ENCODE data around the gene CYB5R2. TPM values are rescaled to one million over a fixed set of nuclear protein-coding genes. Genes with fewer than 3 reads are reported as not detected.
"Not testable (repeated sequence)": the region's sequence is repeated elsewhere in the genome, so short reads cannot be mapped to it uniquely, and the experiment has no call there.

CYB5R2 gene
- total RNA-seq, 1 donor from 2014 or later = 2.0 TPM

DNA sequence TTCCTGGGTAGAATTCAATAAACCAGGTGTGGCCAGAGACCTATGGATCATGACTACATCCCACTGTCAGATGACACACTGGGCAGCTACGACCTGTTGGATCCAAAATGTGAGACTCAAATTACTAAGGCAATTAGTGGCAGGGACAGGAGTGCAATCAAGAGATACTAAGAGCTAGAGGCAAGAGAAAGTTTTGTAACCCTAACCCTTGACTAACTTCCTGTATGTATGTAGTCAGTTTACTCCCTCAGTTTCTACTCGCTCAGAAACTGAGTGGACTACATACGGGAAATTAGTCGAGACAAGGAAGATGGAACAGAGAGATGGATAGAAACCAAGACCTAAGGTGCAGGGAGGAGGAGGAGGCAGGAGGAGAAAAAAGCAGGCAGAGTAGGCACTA, 2.7 kb downstream of the CYB5R2 start:
- FAIRE-seq = no peak

GRCh38 chr11:7668911-7669310, 4.4 kb downstream of the CYB5R2 start:
- DNase-seq (ENCODE audit: low spot score in 2 of 2) (no peak), FAIRE-seq (peak; percentile 26)

More for the DNA sequence above, 2.7 kb downstream of the CYB5R2 start:
- DNase-seq (ENCODE audit: low spot score in 2 of 2) = no peak

DNA sequence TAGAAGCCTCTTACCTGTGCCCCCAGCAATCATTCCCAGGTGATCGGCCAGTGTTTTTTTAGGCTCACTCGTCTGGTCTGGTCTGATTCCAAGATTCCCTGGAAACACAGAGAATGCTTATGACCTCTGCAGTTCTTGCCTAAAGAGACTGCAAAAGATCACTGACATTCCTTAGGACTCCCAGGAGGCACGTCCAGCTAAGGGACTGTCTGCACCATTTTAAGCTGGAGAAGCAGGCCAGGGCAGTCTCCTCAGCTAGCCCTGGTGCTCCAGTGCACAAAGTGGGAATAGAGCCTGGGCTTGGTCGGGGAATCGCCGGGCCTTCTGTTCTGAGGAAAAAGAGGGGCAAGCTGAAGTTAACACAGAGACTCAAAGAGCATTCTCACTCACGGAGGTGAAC, 4.8 kb downstream of the CYB5R2 start:
- DNase-seq (ENCODE audit: low spot score in 2 of 2) = no peak
- no peak for FAIRE-seq

DNA sequence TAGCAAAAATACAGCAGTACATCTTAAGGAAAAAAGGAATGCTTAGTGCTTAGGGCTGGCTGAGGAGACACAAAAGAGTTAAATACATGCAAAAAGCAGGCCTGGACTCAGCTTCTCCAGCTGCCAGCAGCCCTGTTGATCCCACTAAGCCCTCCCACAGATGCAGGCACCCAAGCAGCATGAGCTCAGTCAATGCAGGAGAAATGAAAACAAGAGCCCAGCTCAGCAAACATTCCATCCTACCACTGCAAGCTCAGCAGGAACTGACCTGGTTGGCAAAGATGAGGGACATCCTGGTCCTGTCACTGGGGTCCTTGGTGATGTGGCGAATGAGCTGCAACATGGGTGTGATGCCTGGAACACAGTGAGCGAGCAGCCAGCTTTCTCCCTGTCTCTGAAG, 5.8 kb downstream of the CYB5R2 start:
- DNase-seq (ENCODE audit: low spot score in 2 of 2) = no peak
- no peak for FAIRE-seq

DNA sequence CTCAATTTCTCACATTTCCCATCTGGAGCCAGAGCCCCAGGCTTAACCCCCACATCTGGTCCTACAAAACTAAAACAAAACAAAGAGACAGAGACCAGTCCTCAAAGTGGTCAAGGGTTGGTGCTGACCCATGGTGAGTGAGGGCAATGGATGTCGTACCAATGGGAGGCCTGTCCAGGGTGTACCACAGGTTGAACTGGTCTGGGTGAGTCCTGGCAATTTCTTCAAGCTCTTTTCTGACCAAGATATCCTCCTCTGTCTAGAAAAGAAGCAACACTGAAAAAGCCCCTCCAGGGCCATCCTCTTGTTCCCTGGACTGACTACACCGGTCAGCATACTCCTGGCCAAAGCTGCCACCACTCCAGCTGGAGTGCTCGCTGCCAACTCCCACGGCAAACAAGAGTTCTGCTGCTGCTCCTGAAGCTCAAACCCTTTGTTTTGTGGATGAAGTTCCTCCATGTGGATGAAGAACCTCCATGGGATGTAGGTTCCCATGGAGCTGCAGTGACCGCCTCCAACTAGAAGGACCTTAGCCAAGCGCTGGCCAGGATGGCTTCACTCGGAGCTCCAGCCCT, 6.9 kb downstream of the CYB5R2 start:
- DNase-seq (ENCODE audit: low spot score in 2 of 2) = no peak
- FAIRE-seq = no peak

DNA sequence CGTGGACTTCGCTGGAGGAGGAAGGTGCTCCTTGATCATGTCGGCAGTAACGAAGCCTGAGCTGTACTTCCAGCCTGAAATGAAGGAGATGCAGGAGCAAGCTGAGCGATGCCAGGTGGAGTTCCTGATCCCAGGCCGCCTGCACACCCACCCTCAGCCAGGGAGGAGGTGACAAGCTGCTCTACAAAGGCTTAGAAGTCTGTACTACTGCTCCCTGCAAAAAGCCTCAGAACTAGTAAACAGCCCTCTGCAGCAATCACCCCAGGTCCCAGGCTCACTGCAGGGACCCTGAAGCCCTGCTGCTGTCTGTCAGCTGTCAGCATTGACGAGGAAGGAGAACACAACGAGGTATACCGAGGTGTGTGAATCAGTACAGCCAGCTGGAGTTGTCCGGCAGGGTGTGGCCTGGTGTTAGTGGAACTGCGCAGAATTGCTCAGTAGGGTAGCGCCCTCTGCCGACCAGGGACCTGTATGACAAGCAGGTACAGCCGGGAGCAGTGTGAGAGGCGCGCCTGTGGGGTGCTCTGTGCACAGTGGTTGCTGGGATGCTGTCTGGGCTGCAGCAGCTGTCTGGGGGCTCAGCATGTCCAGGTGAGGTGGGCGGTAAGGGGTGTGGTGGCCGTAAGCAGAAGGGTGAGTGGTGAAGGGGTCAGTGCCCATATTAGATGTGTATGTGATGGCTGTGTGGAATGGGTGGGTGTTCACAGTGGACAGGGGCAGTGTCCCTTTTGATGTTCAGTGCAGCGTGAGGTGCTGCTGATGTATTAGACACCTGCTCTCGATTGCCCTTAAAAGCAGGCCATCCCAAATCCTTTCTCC, 7.6 kb downstream of the CYB5R2 start:
- DNase-seq (ENCODE audit: low spot score in 2 of 2) (peak in 1 of 2 donors; percentile 78), FAIRE-seq (no peak)

DNA sequence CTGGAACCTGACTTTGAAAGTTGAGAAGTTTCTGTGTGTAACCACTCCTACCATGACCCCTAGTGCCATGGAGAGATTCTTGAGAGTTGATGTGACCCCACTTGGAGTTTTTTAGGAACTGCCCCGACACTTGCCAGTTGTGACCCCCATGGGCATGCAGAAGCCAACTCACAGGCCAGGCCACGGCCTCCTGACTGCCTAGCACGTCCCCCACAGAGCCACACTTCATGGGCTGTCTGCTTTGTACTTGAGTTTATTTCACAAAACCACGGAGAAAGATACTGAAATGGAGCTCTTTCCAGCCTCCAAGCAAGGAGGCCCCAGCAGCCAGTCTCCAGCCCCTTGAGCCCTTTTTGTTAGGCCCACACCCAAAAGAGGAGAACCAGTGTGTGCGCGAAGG, 8.4 kb downstream of the CYB5R2 start:
- DNase-seq (ENCODE audit: low spot score in 2 of 2) (no peak), FAIRE-seq (no peak)

DNA sequence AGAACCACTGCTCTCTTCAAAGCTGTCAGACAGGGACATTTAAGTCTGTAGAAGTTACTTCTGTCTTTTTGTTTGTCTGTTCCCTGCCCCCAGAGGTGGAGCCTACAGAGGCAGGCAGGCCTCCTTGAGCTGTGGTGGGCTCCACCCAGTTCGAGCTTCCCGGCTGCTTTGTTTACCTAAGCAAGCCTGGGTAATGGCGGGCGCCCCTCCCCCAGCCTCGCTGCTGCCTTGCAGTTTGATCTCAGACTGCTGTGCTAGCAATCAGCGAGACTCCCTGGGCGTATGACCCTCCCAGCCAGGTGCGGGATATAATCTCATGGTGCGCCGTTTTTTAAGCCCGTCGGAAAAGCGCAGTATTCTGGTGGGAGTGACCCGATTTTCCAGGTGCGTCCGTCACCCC, 9.8 kb downstream of the CYB5R2 start:
- DNase-seq (ENCODE audit: low spot score in 2 of 2); FAIRE-seq: not testable (repeated sequence)

DNA sequence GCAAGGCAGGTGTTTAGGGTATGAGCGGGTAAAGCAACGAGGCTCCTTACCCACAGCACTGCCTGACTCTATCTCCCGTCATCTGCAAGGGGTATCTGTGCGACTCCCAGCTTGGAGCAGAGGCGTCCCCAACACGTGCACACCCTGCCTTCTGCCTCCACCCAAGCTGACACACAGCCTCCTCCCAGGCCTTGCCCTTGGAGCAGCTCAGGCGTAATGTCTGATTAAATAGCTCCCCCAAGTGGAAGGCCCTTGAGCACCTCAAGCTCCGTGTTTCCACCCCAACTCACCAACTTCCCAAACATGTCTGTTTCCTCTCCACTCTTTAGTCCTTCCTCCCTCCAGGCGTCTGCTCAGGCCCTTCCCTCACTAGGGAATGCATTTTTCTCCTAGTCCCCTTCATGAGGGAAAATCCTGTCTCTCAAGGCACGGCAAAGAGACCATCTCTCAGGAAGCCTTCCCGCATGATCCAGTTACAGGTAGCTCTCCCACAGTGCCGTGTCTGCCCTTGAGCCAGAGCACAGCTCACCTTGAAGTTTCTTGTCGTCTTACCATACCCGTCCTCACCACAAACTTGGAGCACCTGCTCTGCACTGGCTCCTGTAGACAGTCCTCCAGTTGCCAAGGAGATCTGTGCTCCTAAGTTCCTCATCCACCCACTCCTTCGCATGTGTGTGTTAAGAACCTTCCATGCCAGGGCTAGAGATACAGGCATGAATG, 15.8 kb downstream of the CYB5R2 start:
- DNase-seq (ENCODE audit: low spot score in 2 of 2) (peak; percentile 44 to 60), FAIRE-seq (no peak)

DNA sequence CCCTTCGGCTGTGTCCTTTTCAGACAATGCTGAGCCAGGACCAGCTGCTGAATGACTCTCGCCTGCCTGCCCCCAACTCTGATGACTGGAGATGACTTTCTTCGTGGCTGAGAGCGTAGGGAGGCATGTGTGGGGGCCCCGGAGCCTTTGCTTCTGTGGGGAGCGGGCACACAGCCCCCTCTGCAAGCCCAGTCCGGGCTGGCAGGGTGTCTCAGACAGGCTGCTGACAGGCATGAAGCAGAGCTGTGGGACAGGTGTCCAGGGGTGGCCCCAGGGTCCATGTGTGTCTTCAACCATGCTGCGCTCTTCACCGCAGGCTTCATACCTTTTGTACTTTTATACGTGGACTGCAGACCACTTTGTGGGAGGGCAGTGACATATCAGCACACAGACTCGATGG, 16.6 kb downstream of the CYB5R2 start:
- FAIRE-seq = no peak
- DNase-seq (ENCODE audit: low spot score in 2 of 2) = no peak

DNA sequence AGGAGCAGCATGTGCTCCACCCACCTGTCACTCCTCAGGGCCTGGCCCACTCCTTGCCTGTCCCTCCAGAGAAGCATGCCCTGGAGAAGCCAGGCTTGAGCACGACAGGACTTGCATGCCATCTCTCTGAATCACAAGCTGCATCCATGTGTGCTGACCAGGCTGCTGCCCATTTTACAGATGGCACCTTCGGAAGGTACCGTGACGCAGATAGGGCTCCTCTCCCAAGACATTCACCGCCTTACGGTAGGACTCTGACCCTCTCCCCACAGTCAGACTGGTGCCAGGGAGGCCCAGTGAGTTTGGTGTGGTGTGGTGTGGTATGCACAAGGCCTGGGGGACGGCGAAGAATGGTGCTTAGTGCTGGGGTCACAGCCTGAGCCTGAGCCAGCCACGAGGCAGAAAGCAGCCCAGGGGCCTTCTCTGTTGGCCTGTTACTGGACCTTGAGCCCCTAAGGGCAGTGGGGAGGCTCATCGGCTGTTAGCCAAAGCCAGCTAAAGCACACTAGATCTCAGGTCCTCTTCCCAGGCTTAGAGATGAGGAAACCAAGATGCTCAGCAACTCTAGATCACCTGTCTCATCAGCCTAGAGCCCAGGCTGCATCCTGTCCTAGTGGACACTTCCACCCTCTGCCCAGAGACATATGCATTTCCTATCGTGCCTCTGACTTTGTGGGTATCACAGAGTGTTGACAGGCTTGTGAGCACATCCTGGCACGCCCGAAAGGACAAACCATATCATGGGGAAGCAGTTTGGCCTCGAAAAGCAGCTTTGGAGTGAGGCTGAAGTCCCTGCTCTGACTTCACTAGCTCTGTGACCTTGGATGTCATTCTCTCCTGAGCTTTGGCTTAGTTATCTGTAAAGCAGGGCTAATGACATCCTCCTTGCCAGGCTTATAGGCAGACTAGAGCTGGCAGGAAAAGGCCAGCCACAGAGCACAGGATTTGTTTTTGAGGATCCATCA, 17.8 kb downstream of the CYB5R2 start:
- FAIRE-seq = no peak
- no peak for DNase-seq (ENCODE audit: low spot score in 2 of 2)

- no peak for DNase-seq (ENCODE audit: low spot score in 2 of 2)
- no peak for FAIRE-seq
Observed at GRCh38 chr11:7654195-7654705, 19.1 kb downstream of the CYB5R2 start.

GRCh38 chr11:7651700-7652099, 21.6 kb downstream of the CYB5R2 start:
- DNase-seq (ENCODE audit: low spot score in 2 of 2) (no peak), FAIRE-seq (no peak)

DNA sequence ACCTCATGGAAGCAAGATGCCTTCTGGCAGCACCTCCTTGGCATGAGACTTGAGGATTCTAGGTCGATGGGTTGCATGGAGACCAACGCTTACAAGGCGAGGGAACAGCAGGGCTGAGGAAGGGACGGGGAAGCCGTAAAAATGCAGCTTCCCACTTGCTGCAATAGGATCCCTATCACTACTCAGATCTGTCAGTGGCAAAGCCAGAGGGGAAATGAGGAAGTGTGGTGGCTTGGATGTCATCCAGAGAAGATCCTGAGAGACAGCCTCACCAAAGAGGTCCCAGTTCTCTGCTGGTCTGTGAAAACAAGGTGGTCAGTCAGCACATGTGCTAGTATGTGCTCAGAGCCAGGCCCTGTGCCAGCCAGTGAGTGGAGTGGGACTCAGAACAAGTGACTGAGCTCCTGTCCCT, 22.2 kb downstream of the CYB5R2 start:
- FAIRE-seq (no peak), DNase-seq (ENCODE audit: low spot score in 2 of 2) (no peak)

DNA sequence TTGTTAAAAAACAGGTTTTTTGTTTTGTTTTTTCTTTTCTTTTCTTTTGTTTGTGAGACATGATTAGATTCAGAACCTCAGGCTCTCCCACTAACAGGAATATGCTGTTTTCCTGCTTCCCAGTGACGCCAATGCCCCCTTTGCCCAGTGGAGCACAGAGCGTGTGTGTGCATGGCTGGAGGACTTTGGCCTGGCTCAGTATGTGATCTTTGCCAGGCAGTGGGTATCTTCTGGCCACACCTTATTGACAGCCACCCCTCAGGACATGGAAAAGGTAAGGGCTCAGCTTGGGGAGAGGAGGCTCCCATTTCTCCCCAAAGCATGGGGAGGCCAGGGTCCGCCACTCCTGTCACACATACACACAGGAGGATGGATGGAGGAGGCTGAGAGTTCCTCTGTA, 25.0 kb downstream of the CYB5R2 start:
- DNase-seq (ENCODE audit: low spot score in 2 of 2) = no peak
- FAIRE-seq = no peak

DNA sequence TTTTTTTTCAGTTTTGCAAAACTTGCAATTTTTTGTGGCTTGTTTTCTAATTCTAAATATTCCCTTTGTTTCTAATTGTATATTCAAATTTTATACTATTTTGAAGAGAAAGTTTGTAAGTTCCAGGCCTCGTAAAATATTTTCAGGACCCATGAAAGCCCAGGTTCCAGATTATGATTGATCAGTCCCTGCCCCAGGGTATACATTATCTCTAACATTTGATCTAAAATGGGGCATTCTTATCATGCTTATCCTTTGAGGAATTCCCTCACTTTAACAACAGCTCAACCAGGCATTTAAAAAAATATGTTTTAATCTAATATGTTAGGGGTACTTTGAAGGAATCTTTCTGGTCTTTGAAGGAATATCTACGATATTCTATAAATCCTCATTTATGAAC, 26.4 kb downstream of the CYB5R2 start:
- no peak for FAIRE-seq
- DNase-seq (ENCODE audit: low spot score in 2 of 2) = no peak

GRCh38 chr11:7645206-7645605, 28.1 kb downstream of the CYB5R2 start:
- DNase-seq (ENCODE audit: low spot score in 2 of 2) = no peak

DNA sequence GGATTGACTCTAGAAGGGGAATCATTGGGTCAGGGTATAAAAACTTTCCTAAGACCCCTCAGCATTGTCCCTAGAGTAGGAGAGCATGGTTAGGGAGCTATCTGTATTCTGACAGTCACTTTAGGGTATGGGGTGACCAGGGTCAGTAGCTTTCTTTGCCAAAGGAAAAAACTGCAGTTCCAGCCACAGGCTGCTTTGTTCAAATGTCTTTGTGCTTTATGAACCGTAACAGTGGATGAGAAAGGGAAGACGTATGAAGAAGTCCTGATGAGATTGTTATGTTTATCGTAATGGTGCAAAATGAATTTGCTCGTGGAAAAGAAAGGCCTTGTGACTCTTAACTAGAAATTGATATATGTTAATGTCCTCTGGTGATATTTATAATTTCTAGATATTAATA, 30.0 kb downstream of the CYB5R2 start:
- FAIRE-seq (no peak), DNase-seq (ENCODE audit: low spot score in 2 of 2) (no peak)

More at GRCh38 chr11:7645206-7645605, 28.1 kb downstream of the CYB5R2 start:
- no peak for FAIRE-seq

DNA sequence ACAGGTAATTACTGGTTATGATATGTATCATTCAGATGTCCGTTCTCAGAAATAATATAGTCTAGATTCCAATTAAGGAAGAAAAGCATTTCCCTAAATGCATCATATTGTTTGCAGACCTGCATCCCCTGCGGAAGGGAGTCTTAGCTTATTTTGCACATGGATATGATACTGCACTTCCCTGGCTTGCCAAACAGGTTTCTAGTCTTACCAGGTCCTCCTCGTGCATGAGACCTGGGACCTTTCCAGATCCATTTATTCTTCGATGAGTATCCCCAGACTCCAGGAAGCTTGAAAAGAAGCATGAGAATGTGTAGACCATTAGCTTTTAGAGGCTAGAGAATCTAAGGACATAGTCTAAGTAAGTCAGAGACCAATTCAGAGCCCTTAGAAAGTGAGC, 30.6 kb downstream of the CYB5R2 start:
- no peak for DNase-seq (ENCODE audit: low spot score in 2 of 2)
- FAIRE-seq = no peak

- DNase-seq (ENCODE audit: low spot score in 2 of 2) = no peak
- FAIRE-seq = no peak
Observed at GRCh38 chr11:7640816-7641215, 32.5 kb downstream of the CYB5R2 start.
